ENCODE measurements around the gene IGFBPL1. TPM values are rescaled to one million over a fixed set of nuclear protein-coding genes. Genes with fewer than 3 reads are reported as not detected.
A peak's percentile ranks its signal among the peaks of the same experiment; 100 is the strongest.

IGFBPL1 gene
- total and polyA plus RNA-seq, 7 experiments from 2014 or later = not detected

DNA sequence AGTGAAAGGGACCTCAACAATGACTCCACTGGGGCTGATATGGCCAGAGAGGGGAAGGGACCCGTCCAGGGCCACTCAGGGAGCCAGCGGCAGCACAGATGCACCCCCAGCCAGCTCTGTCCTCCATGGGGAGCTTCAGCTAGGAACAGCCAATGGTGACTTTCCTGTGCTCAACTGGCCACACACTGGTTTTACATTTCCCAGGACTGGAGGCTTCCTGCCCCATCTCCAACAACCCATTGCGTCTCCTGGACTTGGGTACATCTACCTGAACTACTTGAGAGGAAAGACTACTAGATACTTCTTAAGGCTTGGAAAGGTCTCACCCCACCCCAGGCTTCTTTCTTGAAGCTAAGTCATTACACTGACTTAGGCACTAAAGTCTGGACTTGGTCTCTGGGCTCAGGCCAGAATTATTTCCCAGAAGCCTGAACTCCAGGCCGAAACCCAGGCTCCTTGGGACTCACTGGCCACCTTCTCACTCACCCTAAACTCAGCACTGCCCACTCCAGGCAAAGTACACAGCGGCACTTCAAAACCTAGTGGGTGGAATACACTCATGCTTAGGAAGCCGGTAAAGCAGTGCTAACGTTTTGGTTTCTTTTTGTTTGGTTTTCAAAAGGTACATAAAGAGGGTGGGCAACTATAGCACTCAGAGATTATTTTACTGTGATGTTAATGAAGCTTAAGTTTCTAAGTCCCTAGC is 1.5 kb downstream of the IGFBPL1 start:
- POLR2A ChIA-PET = no interaction called here
- H3K4me3 Mint-ChIP-seq = peak overlapping the region in 4 of 10 donors; percentile 31 to 78 (median 54)
- Histone ChIP-seq H3K4me3 (ENCODE audit: low read length) (no peak overlapping the region), H3K27ac (ENCODE audit: low read depth, low read length) (no peak overlapping the region), H3K36me3 (ENCODE audit: control insufficient read depth in 2 of 3, insufficient read depth in 3 of 3, low read length in 3 of 3) (no peaks in the 10 kb centered on the region), H3K27me3 (ENCODE audit: control insufficient read depth in 2 of 2, insufficient read depth in 2 of 2, low read length in 2 of 2) (no peaks in the 10 kb centered on the region), H3K4me1 (ENCODE audit: control insufficient read depth in 2 of 2, insufficient read depth in 2 of 2, low read length in 2 of 2) (no peaks in the 10 kb centered on the region), H3K9me3 (ENCODE audit: control insufficient read depth in 2 of 3, low read length in 3 of 3) (no peaks in the 10 kb centered on the region)
- no peak for DNase-seq
- no peaks in the 10 kb centered on the region for H3K36me3 Mint-ChIP-seq
- H3K9me3 Mint-ChIP-seq = no peaks in the 10 kb centered on the region
- peaks cover 0 to 7% (median 5%) of the 10 kb centered on the region in 7 donors for H3K4me1 Mint-ChIP-seq
- CTCF ChIA-PET = no interaction called here
- intact Hi-C loops (cut with micrococcal nuclease) = no loop called here
- no peak overlapping the region for H3K27ac Mint-ChIP-seq
- peaks cover 33 to 58% (median 45%) of the 10 kb centered on the region in 5 donors for H3K27me3 Mint-ChIP-seq
- no peak for ATAC-seq

DNA sequence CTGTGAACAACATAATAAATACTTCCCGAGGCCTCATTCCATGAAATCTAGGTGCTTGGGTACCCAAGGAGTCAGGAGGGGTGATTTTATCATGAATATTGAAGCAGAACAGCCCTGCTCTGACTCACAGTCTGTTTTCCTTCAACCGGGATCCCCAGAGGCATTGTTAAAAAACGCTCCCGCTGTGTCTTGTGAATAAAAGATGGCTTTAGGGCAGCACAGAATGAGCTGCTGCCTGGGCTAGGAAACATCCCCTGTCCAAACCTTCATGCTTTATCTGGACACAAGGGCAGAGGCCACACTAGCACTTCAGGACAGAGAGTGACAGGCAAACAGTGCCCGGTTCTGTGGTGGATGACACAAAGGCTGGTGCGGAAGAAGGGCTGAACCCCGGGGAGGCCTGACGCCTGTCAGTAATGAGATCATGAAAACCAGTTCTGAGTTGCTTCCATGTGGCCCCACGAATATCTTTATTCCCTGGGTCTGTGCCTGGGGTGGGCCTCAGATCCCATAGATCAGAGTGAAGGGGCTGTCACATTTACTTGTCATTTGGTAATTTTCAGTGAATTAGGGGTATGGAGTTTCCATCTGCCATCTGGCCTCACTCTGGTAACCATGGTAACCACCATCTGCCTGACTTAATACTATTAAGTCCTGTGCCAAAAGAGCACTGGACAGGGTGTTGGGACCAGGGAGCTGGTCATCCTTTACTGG is 2.6 kb downstream of the IGFBPL1 start:
- ChIA-PET CTCF (no interaction called here), POLR2A (no interaction called here)
- H3K27me3 ChIP-seq (ENCODE audit: control insufficient read depth in 2 of 2, insufficient read depth in 2 of 2, low read length in 2 of 2) = no peaks in the 10 kb centered on the region
- peaks cover 0 to 7% (median 5%) of the 10 kb centered on the region in 7 donors for H3K4me1 Mint-ChIP-seq
- ATAC-seq = no peak
- no peak overlapping the region for H3K27ac Mint-ChIP-seq
- H3K27me3 Mint-ChIP-seq = peaks cover 27 to 53% (median 42%) of the 10 kb centered on the region in 5 donors
- no peaks in the 10 kb centered on the region for H3K9me3 ChIP-seq (ENCODE audit: control insufficient read depth in 2 of 3, low read length in 3 of 3)
- H3K27ac ChIP-seq (ENCODE audit: low read depth, low read length) = no peak overlapping the region
- H3K9me3 Mint-ChIP-seq = no peaks in the 10 kb centered on the region
- no peak for DNase-seq
- no peak overlapping the region for H3K4me3 Mint-ChIP-seq
- no peaks in the 10 kb centered on the region for H3K4me1 ChIP-seq (ENCODE audit: control insufficient read depth in 2 of 2, insufficient read depth in 2 of 2, low read length in 2 of 2)
- H3K4me3 ChIP-seq (ENCODE audit: low read length) = no peak overlapping the region
- no peaks in the 10 kb centered on the region for H3K36me3 Mint-ChIP-seq
- intact Hi-C loops (cut with micrococcal nuclease) = no loop called here
- no peaks in the 10 kb centered on the region for H3K36me3 ChIP-seq (ENCODE audit: control insufficient read depth in 2 of 3, insufficient read depth in 3 of 3, low read length in 3 of 3)

DNA sequence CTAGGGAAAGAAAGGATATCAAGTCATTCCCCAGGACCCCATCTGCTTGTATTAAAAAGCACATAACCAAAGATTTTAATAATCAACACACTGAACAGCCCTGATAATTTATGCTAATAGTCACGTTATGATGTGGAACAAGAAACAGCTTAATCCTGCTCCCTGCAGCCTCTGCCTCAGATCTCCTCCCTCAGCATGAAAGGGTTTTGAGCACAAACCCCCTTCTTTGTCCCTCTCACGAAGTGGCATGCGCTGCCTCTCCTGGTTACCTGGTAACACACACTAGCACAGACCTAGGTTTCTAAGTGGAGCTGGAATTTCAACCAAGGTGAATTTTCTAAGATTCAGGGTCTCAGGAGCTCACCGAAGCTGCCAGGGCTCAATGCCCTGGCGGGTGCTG is 5.1 kb downstream of the IGFBPL1 start:
- Histone ChIP-seq H3K4me1 (ENCODE audit: control insufficient read depth in 2 of 2, insufficient read depth in 2 of 2, low read length in 2 of 2) (no peaks in the 10 kb centered on the region), H3K27me3 (ENCODE audit: control insufficient read depth in 2 of 2, insufficient read depth in 2 of 2, low read length in 2 of 2) (no peaks in the 10 kb centered on the region), H3K27ac (ENCODE audit: low read depth, low read length) (no peak overlapping the region), H3K9me3 (ENCODE audit: control insufficient read depth in 2 of 3, low read length in 3 of 3) (no peaks in the 10 kb centered on the region), H3K4me3 (ENCODE audit: low read length) (no peak overlapping the region), H3K36me3 (ENCODE audit: control insufficient read depth in 2 of 3, insufficient read depth in 3 of 3, low read length in 3 of 3) (no peaks in the 10 kb centered on the region)
- ChIA-PET CTCF (interaction anchor here (1.4 kb wide), 1 partner anchor 10 kb away, joined by 4 read pairs; no protein-coding TSS in a partner anchor), POLR2A (no interaction called here)
- Mint-ChIP-seq H3K27me3 (peaks cover 14 to 38% (median 27%) of the 10 kb centered on the region in 5 donors), H3K9me3 (no peaks in the 10 kb centered on the region), H3K4me3 (no peak overlapping the region), H3K4me1 (no peaks in the 10 kb centered on the region), H3K27ac (no peak overlapping the region), H3K36me3 (no peaks in the 10 kb centered on the region)
- intact Hi-C loops (cut with micrococcal nuclease) = no loop called here
- DNase-seq (no peak), ATAC-seq (no peak)

DNA sequence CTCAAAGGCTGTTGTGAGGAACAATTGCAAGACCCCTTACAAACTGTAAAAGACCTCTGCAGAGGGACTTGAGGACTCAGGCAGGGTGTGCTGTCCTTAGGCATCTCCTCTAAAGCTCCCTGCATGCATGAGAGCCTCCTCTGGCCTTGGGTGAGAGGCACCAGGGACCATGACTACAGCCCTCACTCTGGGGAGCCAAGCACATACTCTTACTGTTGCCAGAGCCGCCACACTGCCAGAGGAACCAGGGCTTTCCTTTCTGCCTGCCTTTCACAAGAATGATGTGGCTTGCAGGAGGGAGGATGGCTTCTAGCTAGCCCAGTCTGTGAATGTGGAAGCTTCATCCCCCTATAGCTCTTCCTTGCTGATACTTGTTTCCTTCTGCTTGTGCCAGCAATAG is 5.9 kb downstream of the IGFBPL1 start:
- H3K4me3 Mint-ChIP-seq = no peak overlapping the region
- no peaks in the 10 kb centered on the region for H3K36me3 Mint-ChIP-seq
- H3K9me3 Mint-ChIP-seq = no peaks in the 10 kb centered on the region
- no peaks in the 10 kb centered on the region for H3K4me1 Mint-ChIP-seq
- POLR2A ChIA-PET = no interaction called here
- Histone ChIP-seq H3K36me3 (ENCODE audit: control insufficient read depth in 2 of 3, insufficient read depth in 3 of 3, low read length in 3 of 3) (no peaks in the 10 kb centered on the region), H3K27ac (ENCODE audit: low read depth, low read length) (no peak overlapping the region), H3K27me3 (ENCODE audit: control insufficient read depth in 2 of 2, insufficient read depth in 2 of 2, low read length in 2 of 2) (no peaks in the 10 kb centered on the region), H3K4me1 (ENCODE audit: control insufficient read depth in 2 of 2, insufficient read depth in 2 of 2, low read length in 2 of 2) (no peaks in the 10 kb centered on the region), H3K4me3 (ENCODE audit: low read length) (no peak overlapping the region), H3K9me3 (ENCODE audit: control insufficient read depth in 2 of 3, low read length in 3 of 3) (no peaks in the 10 kb centered on the region)
- peaks cover 11 to 36% (median 24%) of the 10 kb centered on the region in 5 donors for H3K27me3 Mint-ChIP-seq
- DNase-seq (no peak), ATAC-seq (no peak)
- no peak overlapping the region for H3K27ac Mint-ChIP-seq
- CTCF ChIA-PET = interaction anchor here (1.4 kb wide), 1 partner anchor 10 kb away, joined by 4 read pairs; no protein-coding TSS in a partner anchor
- intact Hi-C loops (cut with micrococcal nuclease) = no loop called here

DNA sequence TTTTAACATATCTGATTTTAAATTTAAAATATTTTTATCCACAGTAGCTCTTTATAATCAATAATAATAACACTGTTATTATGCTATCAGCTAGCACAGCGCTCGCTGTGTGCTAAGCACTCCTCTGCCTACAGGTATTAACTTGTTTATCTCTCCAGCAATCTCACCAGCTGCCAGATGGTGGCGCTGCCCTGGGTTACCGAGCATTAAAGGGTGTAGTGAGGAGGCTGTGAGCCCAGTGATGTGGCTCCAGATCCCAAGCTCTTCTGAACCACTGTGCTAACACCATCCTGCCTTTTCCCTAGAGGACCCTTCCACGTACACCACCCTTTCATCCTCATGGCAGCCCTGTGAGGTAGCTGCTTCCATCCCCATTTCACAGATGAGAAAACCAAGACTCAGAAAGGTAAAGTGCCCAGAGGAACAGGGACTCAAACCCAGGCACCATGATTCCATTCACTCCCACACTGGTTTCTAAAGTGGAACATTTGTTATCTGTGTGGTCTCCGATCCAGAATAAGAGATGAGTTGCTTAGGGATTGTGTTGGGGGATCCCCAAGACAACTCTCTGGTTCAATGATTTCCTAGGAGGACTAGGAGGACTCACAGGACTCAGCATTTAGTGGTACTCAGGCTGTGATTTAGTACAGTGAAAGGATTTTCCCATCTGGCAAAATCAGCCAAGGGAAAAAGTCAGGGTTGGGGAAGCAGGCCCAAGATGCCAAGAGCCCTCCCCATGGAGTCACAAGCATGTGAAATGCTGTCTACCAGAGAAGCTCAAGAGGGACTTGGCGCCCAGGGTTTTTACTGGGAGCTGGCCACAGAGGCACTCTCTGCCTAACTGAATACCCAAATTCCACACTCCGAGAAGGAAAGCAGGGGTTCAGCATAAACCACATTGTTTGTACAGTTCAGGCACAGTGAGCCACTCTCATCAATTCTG is 7.0 kb downstream of the IGFBPL1 start:
- POLR2A ChIA-PET = no interaction called here
- no peaks in the 10 kb centered on the region for H3K9me3 Mint-ChIP-seq
- peak; percentile 52 for ATAC-seq

DNA sequence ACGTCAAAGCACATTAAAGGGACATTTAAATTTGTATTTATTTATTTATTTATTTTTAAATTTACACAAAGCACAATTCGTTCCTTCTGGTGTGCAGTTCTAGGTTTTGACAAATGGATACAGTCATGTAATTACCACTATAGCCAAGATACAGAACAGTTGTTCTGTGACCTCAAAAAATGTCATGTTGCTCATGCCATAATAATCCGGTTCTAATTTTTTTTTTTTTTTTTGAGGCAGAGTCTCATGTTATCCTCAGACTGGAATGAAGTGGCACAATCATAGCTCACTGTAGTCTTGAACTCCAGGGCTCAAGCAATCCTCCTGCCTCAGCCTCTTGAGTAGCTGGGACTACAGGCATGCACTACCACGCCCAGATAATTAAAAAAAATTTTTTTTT is 7.8 kb downstream of the IGFBPL1 start:
- Histone ChIP-seq H3K27ac (ENCODE audit: low read depth, low read length) (no peak overlapping the region), H3K27me3 (ENCODE audit: control insufficient read depth in 2 of 2, insufficient read depth in 2 of 2, low read length in 2 of 2) (no peaks in the 10 kb centered on the region), H3K4me1 (ENCODE audit: control insufficient read depth in 2 of 2, insufficient read depth in 2 of 2, low read length in 2 of 2) (no peaks in the 10 kb centered on the region), H3K9me3 (ENCODE audit: control insufficient read depth in 2 of 3, low read length in 3 of 3) (no peaks in the 10 kb centered on the region), H3K4me3 (ENCODE audit: low read length) (no peak overlapping the region), H3K36me3 (ENCODE audit: control insufficient read depth in 2 of 3, insufficient read depth in 3 of 3, low read length in 3 of 3) (no peaks in the 10 kb centered on the region)
- H3K4me3 Mint-ChIP-seq = no peak overlapping the region
- ChIA-PET CTCF (no interaction called here), POLR2A (no interaction called here)
- DNase-seq (no peak), ATAC-seq (no peak)
- peaks cover 0 to 17% (median 6%) of the 10 kb centered on the region in 5 donors for H3K27me3 Mint-ChIP-seq
- no peaks in the 10 kb centered on the region for H3K4me1 Mint-ChIP-seq
- intact Hi-C loops (cut with micrococcal nuclease) = no loop called here
- no peak overlapping the region for H3K27ac Mint-ChIP-seq
- no peaks in the 10 kb centered on the region for H3K36me3 Mint-ChIP-seq
- H3K9me3 Mint-ChIP-seq = no peaks in the 10 kb centered on the region

More for the DNA sequence above, 7.0 kb downstream of the IGFBPL1 start:
- H3K4me3 ChIP-seq (ENCODE audit: low read length) = no peak overlapping the region
- no peaks in the 10 kb centered on the region for H3K9me3 ChIP-seq (ENCODE audit: control insufficient read depth in 2 of 3, low read length in 3 of 3)
- no peaks in the 10 kb centered on the region for H3K4me1 ChIP-seq (ENCODE audit: control insufficient read depth in 2 of 2, insufficient read depth in 2 of 2, low read length in 2 of 2)
- Mint-ChIP-seq H3K4me3 (no peak overlapping the region), H3K36me3 (no peaks in the 10 kb centered on the region), H3K27ac (no peak overlapping the region), H3K27me3 (peaks cover 3 to 25% (median 14%) of the 10 kb centered on the region in 5 donors), H3K4me1 (no peaks in the 10 kb centered on the region)
- peak in 3 of 9 donors; percentile 7 to 41 (median 14) for DNase-seq
- intact Hi-C loops (cut with micrococcal nuclease) = no loop called here
- CTCF ChIA-PET = no interaction called here
- no peak overlapping the region for H3K27ac ChIP-seq (ENCODE audit: low read depth, low read length)
- no peaks in the 10 kb centered on the region for H3K27me3 ChIP-seq (ENCODE audit: control insufficient read depth in 2 of 2, insufficient read depth in 2 of 2, low read length in 2 of 2)
- H3K36me3 ChIP-seq (ENCODE audit: control insufficient read depth in 2 of 3, insufficient read depth in 3 of 3, low read length in 3 of 3) = no peaks in the 10 kb centered on the region

Data from naive thymus-derived CD4-positive, alpha-beta T cell (primary cell).